ENCODE results near the gene CCDC152.

CCDC152 gene

DNA sequence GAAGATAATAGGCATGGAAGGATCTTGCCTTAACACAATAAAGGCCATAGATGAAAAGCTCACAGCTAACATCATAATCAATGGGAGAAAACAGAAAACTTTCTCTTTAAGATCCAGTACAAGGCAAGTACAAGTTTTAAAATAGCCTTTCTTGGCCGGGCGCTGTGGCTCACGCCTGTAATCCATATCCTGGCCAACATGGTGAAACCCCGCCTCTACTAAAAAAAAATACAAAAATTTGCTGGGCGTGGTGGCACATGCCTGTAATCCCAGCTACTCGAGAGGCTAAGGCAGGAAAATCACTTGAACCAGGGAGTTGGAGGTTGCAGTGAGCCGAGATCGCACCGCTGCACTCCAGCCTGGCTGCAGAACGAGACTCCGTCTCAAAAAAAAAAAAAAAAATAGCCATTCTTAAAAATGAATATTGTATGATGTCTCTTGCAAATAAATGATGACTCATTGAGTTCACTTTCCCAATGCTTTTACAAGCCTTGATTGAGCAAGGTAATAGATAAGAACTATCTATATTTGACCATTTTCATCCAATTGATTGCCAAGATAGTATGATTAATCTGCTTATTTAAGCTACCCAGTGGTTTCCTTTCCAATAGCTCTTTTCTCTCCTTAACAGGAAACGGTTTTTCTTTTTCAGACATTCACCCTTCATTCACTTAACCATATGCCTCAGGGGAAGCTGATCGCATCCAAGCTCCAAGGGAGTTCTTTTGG lies 15.8 kb downstream of the CCDC152 start:
- TF ChIP-seq CTCF (IDR thresholded peaks at IDR 0.05; ENCODE audit: low read length, missing control alignments) = no peak
- no peak overlapping the region for H3K4me3 ChIP-seq (replicated peaks; ENCODE audit: low read depth, low read length)
- peak; percentile 7 for DNase-seq (ENCODE audit: low read depth)

GRCh38 chr5:42779083-42779482 lies 22.5 kb downstream of the CCDC152 start:
- no peak for TF ChIP-seq CTCF (IDR thresholded peaks at IDR 0.05; ENCODE audit: low read length, missing control alignments)
- no peak overlapping the region for H3K4me3 ChIP-seq (replicated peaks; ENCODE audit: low read depth, low read length)
- no peak for DNase-seq (ENCODE audit: low read depth)

DNA sequence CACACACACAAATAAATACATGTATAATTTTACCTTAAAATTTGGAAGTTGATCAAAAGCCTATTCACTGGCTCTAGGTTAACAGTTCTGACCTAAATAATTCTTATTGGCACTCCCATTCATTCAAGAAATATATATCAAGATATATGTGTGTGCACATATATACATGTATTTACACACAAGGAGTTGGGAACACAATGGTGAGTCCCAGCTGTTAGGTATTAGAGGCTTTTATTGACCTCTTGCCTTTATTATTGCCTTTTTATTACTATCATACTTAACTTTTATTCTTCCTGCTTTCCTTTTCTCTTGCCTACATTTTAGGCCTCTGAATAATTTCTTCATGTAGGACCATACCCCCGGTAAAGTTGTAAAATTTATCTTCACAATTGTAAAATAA lies 25.0 kb downstream of the CCDC152 start:
- no peak for DNase-seq (ENCODE audit: low read depth)

GRCh38 chr5:42784132-42784531 lies 27.5 kb downstream of the CCDC152 start:
- H3K4me3 ChIP-seq (replicated peaks; ENCODE audit: low read depth, low read length) = no peak overlapping the region
- DNase-seq (ENCODE audit: low read depth) = no peak
- no peak for TF ChIP-seq CTCF (IDR thresholded peaks at IDR 0.05; ENCODE audit: low read length, missing control alignments)

More for the DNA sequence above, 25.0 kb downstream of the CCDC152 start:
- H3K4me3 ChIP-seq (replicated peaks; ENCODE audit: low read depth, low read length) = no peak overlapping the region
- TF ChIP-seq CTCF (IDR thresholded peaks at IDR 0.05; ENCODE audit: low read length, missing control alignments) = no peak

GRCh38 chr5:42785756-42786155 lies 29.1 kb downstream of the CCDC152 start:
- DNase-seq (ENCODE audit: low read depth) = no peak
- no peak for TF ChIP-seq CTCF (IDR thresholded peaks at IDR 0.05; ENCODE audit: low read length, missing control alignments)
- no peak overlapping the region for H3K4me3 ChIP-seq (replicated peaks; ENCODE audit: low read depth, low read length)

GRCh38 chr5:42787073-42787472 lies 30.5 kb downstream of the CCDC152 start:
- TF ChIP-seq CTCF (IDR thresholded peaks at IDR 0.05; ENCODE audit: low read length, missing control alignments) = no peak
- no peak overlapping the region for H3K4me3 ChIP-seq (replicated peaks; ENCODE audit: low read depth, low read length)
- DNase-seq (ENCODE audit: low read depth) = no peak

DNA sequence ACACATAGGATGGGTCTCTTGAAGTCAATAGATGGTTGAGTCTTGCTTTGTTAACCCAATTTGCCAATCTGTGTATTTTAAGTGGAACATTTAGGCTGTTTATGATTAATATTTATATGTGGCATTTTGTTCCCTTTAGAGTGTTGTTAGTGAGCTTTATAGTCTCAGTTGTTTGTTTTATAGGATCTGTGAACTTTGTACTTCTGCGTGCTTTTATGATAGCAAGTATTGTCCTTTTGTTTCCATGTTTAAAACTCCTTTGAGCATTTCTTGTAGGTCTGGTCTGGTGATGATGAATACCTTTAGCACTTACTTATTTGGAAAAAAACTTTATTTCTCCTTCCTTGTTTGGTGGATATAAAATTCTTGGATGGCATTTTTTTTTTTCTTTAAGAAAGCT lies 31.2 kb downstream of the CCDC152 start:
- no peak for DNase-seq (ENCODE audit: low read depth)
- no peak overlapping the region for H3K4me3 ChIP-seq (replicated peaks; ENCODE audit: low read depth, low read length)
- TF ChIP-seq CTCF (IDR thresholded peaks at IDR 0.05; ENCODE audit: low read length, missing control alignments) = no peak

Data from fibroblast of pulmonary artery (primary cell).